Stimulated activated CD4-positive, alpha-beta T cell treated with anti-CD3 and anti-CD28 coated beads, Interleukin-1b, Interleukin-23, amount 100 ng/mL, for 1 hour (primary cell): ENCODE data around the gene STRIP1.

Source experiments
- DNase-seq, 2 donors: peaks; one replicate each; pipeline ENCODE4 v3.0.0-alpha.2; 2020; ENCODE audit warnings: low read depth in 2 of 2

The STRIP1 gene

GRCh38 chr1:110094931-110095654 lies 60.7 kb downstream of the STRIP1 start:
- no peak for DNase-seq

DNA sequence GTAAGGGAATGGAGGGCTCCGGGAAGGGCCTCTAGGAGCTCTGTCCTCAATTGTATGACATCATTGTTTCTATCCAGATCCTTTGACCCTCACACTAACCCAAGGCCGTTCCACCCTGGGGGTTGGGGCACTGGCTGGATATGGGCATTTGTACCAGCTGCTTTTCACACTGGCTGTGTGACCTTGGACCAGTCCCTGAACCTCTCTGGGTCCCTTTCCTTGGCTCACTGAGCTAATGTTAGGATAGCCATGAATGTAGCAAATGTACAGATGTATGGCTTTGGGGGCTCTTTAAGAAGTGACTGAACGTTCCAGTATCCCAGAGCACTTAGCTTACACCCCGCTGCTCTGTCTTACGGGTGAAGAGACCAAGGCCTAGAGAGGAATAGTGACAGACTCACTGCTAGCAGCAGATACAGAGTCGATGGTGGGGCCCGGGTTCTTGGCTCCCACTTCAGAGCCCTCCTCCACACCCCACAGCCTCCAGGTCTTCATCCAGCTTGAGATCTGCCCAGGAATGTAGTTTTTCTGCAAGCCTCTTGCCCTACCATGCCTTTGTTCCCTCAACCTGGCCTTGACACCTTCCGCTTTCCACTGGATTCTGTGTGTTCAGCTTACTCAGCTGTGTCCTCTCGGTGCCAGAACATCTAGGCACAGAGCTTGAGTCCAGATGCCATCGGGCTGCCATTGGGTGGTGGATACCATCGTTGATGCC lies 63.2 kb downstream of the STRIP1 start:
- no peak for DNase-seq

- DNase-seq: no peak
These were observed 64.0 kb downstream of the STRIP1 start for GRCh38 chr1:110098222-110099026.

GRCh38 chr1:110100335-110100734 lies 65.9 kb downstream of the STRIP1 start:
- DNase-seq: no peak

- no peak for DNase-seq
These were observed 67.7 kb downstream of the STRIP1 start for GRCh38 chr1:110102081-110102480.
